ENCODE data around the gene PELI2.

Gene PELI2

GRCh38 chr14:56219666-56220413 is 101.6 kb downstream of the PELI2 start:
- Histone ChIP-seq H2AFZ (ENCODE audit: low read depth, low read length) (no peak overlapping the region), H3K18ac (ENCODE audit: low read depth in 1 of 2, low read length in 2 of 2) (no peak overlapping the region)

GRCh38 chr14:56221382-56222128 is 103.3 kb downstream of the PELI2 start:
- Histone ChIP-seq H3K4me2 (ENCODE audit: low read length, poor library complexity, severe bottlenecking) (no peak overlapping the region), H4K8ac (ENCODE audit: low read length) (no peak overlapping the region), H3K27ac (ENCODE audit: low read length, poor library complexity, severe bottlenecking) (no peak overlapping the region), H3K9ac (ENCODE audit: low read length) (no peak overlapping the region), H3K23ac (ENCODE audit: low read length in 2 of 2) (no peak overlapping the region), H3K4me1 (ENCODE audit: control insufficient read depth, insufficient read depth, low read depth, low read length) (peaks cover 12% of the 10 kb centered on the region), H3K9me3 (ENCODE audit: control insufficient read depth, low read length) (no peaks in the 10 kb centered on the region), H2AFZ (ENCODE audit: low read depth, low read length) (no peak overlapping the region), H3K36me3 (ENCODE audit: control insufficient read depth in 1 of 2, insufficient read depth in 2 of 2, low read depth in 1 of 2, low read length in 2 of 2) (no peaks in the 10 kb centered on the region), H3K79me1 (replicated peaks; ENCODE audit: low read length, poor library complexity, severe bottlenecking) (peaks cover 4% of the 10 kb centered on the region), H3K4ac (ENCODE audit: low read depth in 1 of 2, low read length in 2 of 2) (no peak overlapping the region), H2BK15ac (ENCODE audit: low read depth, poor library complexity, severe bottlenecking) (no peak overlapping the region), H4K91ac (ENCODE audit: low read length) (no peak overlapping the region), H2BK5ac (ENCODE audit: low read depth, low read length, poor library complexity, severe bottlenecking) (no peak overlapping the region), H2BK12ac (ENCODE audit: low read length in 2 of 2) (no peak overlapping the region), H3K18ac (ENCODE audit: low read depth in 1 of 2, low read length in 2 of 2) (peak overlapping the region in 1 of 2 experiments; percentile 25), H3K14ac (ENCODE audit: low read length in 2 of 2) (no peak overlapping the region), H3K4me3 (ENCODE audit: insufficient read depth in 1 of 2, low read depth in 1 of 2, low read length in 2 of 2) (no peak overlapping the region), H2BK120ac (ENCODE audit: low read depth, low read length) (no peak overlapping the region), H2AK5ac (ENCODE audit: low read length, severe bottlenecking) (no peak overlapping the region), H3K27me3 (ENCODE audit: control insufficient read depth in 1 of 2, insufficient read depth in 1 of 2, low read length in 2 of 2) (no peaks in the 10 kb centered on the region)
- DNase-seq: no peak
- 88% methylated on average over 3 of the region's 7 CpGs for WGBS

More at GRCh38 chr14:56219666-56220413, 101.6 kb downstream of the PELI2 start:
- Histone ChIP-seq H3K4ac (ENCODE audit: low read depth in 1 of 2, low read length in 2 of 2) (no peak overlapping the region), H3K4me1 (ENCODE audit: control insufficient read depth, insufficient read depth, low read depth, low read length) (peaks cover 4% of the 10 kb centered on the region), H3K27ac (ENCODE audit: low read length, poor library complexity, severe bottlenecking) (no peak overlapping the region), H3K79me1 (replicated peaks; ENCODE audit: low read length, poor library complexity, severe bottlenecking) (peaks cover 4% of the 10 kb centered on the region), H3K27me3 (ENCODE audit: control insufficient read depth in 1 of 2, insufficient read depth in 1 of 2, low read length in 2 of 2) (no peaks in the 10 kb centered on the region), H3K14ac (ENCODE audit: low read length in 2 of 2) (no peak overlapping the region), H2AK5ac (ENCODE audit: low read length, severe bottlenecking) (no peak overlapping the region), H3K23ac (ENCODE audit: low read length in 2 of 2) (no peak overlapping the region), H3K36me3 (ENCODE audit: control insufficient read depth in 1 of 2, insufficient read depth in 2 of 2, low read depth in 1 of 2, low read length in 2 of 2) (no peaks in the 10 kb centered on the region), H4K91ac (ENCODE audit: low read length) (no peak overlapping the region), H2BK15ac (ENCODE audit: low read depth, poor library complexity, severe bottlenecking) (no peak overlapping the region), H2BK12ac (ENCODE audit: low read length in 2 of 2) (no peak overlapping the region), H3K4me2 (ENCODE audit: low read length, poor library complexity, severe bottlenecking) (no peak overlapping the region), H3K4me3 (ENCODE audit: insufficient read depth in 1 of 2, low read depth in 1 of 2, low read length in 2 of 2) (no peak overlapping the region), H3K9ac (ENCODE audit: low read length) (no peak overlapping the region), H3K9me3 (ENCODE audit: control insufficient read depth, low read length) (no peaks in the 10 kb centered on the region), H2BK5ac (ENCODE audit: low read depth, low read length, poor library complexity, severe bottlenecking) (no peak overlapping the region), H2BK120ac (ENCODE audit: low read depth, low read length) (no peak overlapping the region), H4K8ac (ENCODE audit: low read length) (no peak overlapping the region)
- peak; percentile 25 for DNase-seq
- 45% methylated on average over 3 of the region's 7 CpGs for WGBS

GRCh38 chr14:56224229-56224628 is 106.0 kb downstream of the PELI2 start:
- H4K8ac ChIP-seq (ENCODE audit: low read length): no peak overlapping the region
- peaks cover 5% of the 10 kb centered on the region for H3K79me1 ChIP-seq (replicated peaks; ENCODE audit: low read length, poor library complexity, severe bottlenecking)
- H3K4me3 ChIP-seq (ENCODE audit: insufficient read depth in 1 of 2, low read depth in 1 of 2, low read length in 2 of 2): no peak overlapping the region
- H3K27me3 ChIP-seq (ENCODE audit: control insufficient read depth in 1 of 2, insufficient read depth in 1 of 2, low read length in 2 of 2): no peaks in the 10 kb centered on the region
- no peak overlapping the region for H3K4ac ChIP-seq (ENCODE audit: low read depth in 1 of 2, low read length in 2 of 2)
- H3K9me3 ChIP-seq (ENCODE audit: control insufficient read depth, low read length): no peaks in the 10 kb centered on the region
- 64% methylated on average over 1 of the region's 1 CpG for WGBS
- H3K18ac ChIP-seq (ENCODE audit: low read depth in 1 of 2, low read length in 2 of 2): no peak overlapping the region
- no peak overlapping the region for H3K4me2 ChIP-seq (ENCODE audit: low read length, poor library complexity, severe bottlenecking)
- H3K4me1 ChIP-seq (ENCODE audit: control insufficient read depth, insufficient read depth, low read depth, low read length): peaks cover 13% of the 10 kb centered on the region
- H3K9ac ChIP-seq (ENCODE audit: low read length): no peak overlapping the region
- DNase-seq: no peak
- H2AFZ ChIP-seq (ENCODE audit: low read depth, low read length): no peak overlapping the region
- H2BK15ac ChIP-seq (ENCODE audit: low read depth, poor library complexity, severe bottlenecking): no peak overlapping the region
- H3K23ac ChIP-seq (ENCODE audit: low read length in 2 of 2): no peak overlapping the region
- H2BK12ac ChIP-seq (ENCODE audit: low read length in 2 of 2): no peak overlapping the region
- no peak overlapping the region for H2BK5ac ChIP-seq (ENCODE audit: low read depth, low read length, poor library complexity, severe bottlenecking)
- no peak overlapping the region for H2BK120ac ChIP-seq (ENCODE audit: low read depth, low read length)
- H3K36me3 ChIP-seq (ENCODE audit: control insufficient read depth in 1 of 2, insufficient read depth in 2 of 2, low read depth in 1 of 2, low read length in 2 of 2): no peaks in the 10 kb centered on the region
- no peak overlapping the region for H3K14ac ChIP-seq (ENCODE audit: low read length in 2 of 2)
- H4K91ac ChIP-seq (ENCODE audit: low read length): no peak overlapping the region
- no peak overlapping the region for H2AK5ac ChIP-seq (ENCODE audit: low read length, severe bottlenecking)
- no peak overlapping the region for H3K27ac ChIP-seq (ENCODE audit: low read length, poor library complexity, severe bottlenecking)
